Loucy (cell line): Measurements from ENCODE around the gene CAMTA1.

Experiments used
- CTCF ChIP-seq: fragments of 200-600 bp; sonication (generic); conservative IDR thresholded peaks from 2 replicates; pipeline ENCODE4 v1.5.1; 2014; ENCODE audit warnings: mild to moderate bottlenecking, antibody characterized with exemption, low read length
- EZH2phosphoT487 ChIP-seq: fragments of 200-600 bp; IDR thresholded peaks from 2 replicates; pipeline ENCODE4 v1.6.1; 2018; ENCODE audit warnings: antibody characterized with exemption, mild to moderate bottlenecking, moderate library complexity, borderline replicate concordance

GRCh38 chr1:7152655-7153054 lies 367.4 kb downstream of the CAMTA1 start:
- TF ChIP-seq CTCF (no peak), EZH2phosphoT487 (no peak)
